ENCODE results near the gene KREMEN1.

- TF ChIP-seq CTCF (IDR thresholded peaks at IDR 0.05) (no peak), POLR2A (IDR thresholded peaks at IDR 0.05) (no peak)
Observed at GRCh38 chr22:29109822-29110221, 37.0 kb downstream of the KREMEN1 start.
